DOHH2 (cell line): ENCODE measurements around the gene IL10RA.

Source experiments
- H3F3A ChIP-seq: fragments of 200-600 bp; sonication (generic), shearing (Covaris generic); 2 replicates; pipeline ENCODE4 v1.6.0; 2016; ENCODE audit warnings: antibody characterized with exemption, mild to moderate bottlenecking; ENCODE audit not compliant: control insufficient read depth, insufficient read depth
- H3K27ac ChIP-seq: fragments of 200-600 bp; sonication (generic); 2 replicates; pipeline ENCODE4 v1.5.1; 2014; ENCODE audit warnings: low read depth, mild to moderate bottlenecking, low read length, moderate library complexity
- H3K27me3 ChIP-seq: fragments of 200-600 bp; sonication (generic); 2 replicates; pipeline ENCODE4 v1.6.1; 2014; ENCODE audit warnings: mild to moderate bottlenecking, low read length, mixed read lengths; ENCODE audit not compliant: control insufficient read depth
- H3K36me3 ChIP-seq: fragments of 200-600 bp; sonication (generic); 2 replicates; pipeline ENCODE4 v1.6.1; 2014; ENCODE audit warnings: mild to moderate bottlenecking, low read length, moderate library complexity, mixed read lengths; ENCODE audit not compliant: control insufficient read depth
- H3K4me1 ChIP-seq: fragments of 200-600 bp; sonication (generic); 2 replicates; pipeline ENCODE4 v1.6.1; 2014; ENCODE audit warnings: mild to moderate bottlenecking, low read length, mixed read lengths; ENCODE audit not compliant: control insufficient read depth
- H3K4me2 ChIP-seq: fragments of 200-600 bp; sonication (generic); 2 replicates; pipeline ENCODE4 v1.6.0; 2014; ENCODE audit warnings: mild to moderate bottlenecking, low read length, moderate library complexity
- H3K4me3 ChIP-seq: fragments of 200-600 bp; sonication (generic); 2 replicates; pipeline ENCODE4 v1.5.1; 2014; ENCODE audit warnings: mild to moderate bottlenecking, low read length, mixed read lengths
- H3K79me2 ChIP-seq: fragments of 200-600 bp; sonication (generic); 2 replicates; pipeline ENCODE4 v1.6.1; 2014; ENCODE audit warnings: mild to moderate bottlenecking, low read length, mixed read lengths; ENCODE audit not compliant: control insufficient read depth
- H3K9me2 ChIP-seq: fragments of 200-600 bp; sonication (generic); replicated peaks from 2 replicates; pipeline ENCODE4 v1.6.1; 2014; ENCODE audit warnings: mild to moderate bottlenecking, low read length, mixed read lengths; ENCODE audit not compliant: control insufficient read depth
- H3K9me3 ChIP-seq: fragments of 200-600 bp; sonication (generic); 2 replicates; pipeline ENCODE4 v1.6.1; 2014; ENCODE audit warnings: antibody characterized with exemption, low read length, mixed read lengths; ENCODE audit not compliant: control insufficient read depth, insufficient read depth
- H4K20me1 ChIP-seq: fragments of 200-600 bp; sonication (generic); 2 replicates; pipeline ENCODE4 v1.6.0; 2014; ENCODE audit warnings: low read depth, mild to moderate bottlenecking, antibody characterized with exemption, low read length, moderate library complexity; ENCODE audit not compliant: control insufficient read depth, insufficient read depth
- CTCF ChIP-seq: fragments of 200-600 bp; sonication (generic); IDR thresholded peaks from one replicate; pipeline ENCODE4 v1.5.1; 2014; ENCODE audit warnings: antibody characterized with exemption, mild to moderate bottlenecking, low read depth, low read length; ENCODE audit not compliant: poor library complexity, severe bottlenecking
- EZH2phosphoT487 ChIP-seq: fragments of 200-600 bp; sonication (generic); IDR thresholded peaks from 2 replicates; pipeline ENCODE4 v1.6.1; 2017; ENCODE audit warnings: borderline replicate concordance, mild to moderate bottlenecking, antibody characterized with exemption, low read length, moderate library complexity, mixed read lengths

The IL10RA gene

GRCh38 chr11:117972044-117972443 lies 14.2 kb upstream of the IL10RA start:
- Histone ChIP-seq H3K79me2 (no peaks in the 10 kb centered on the region), H3F3A (no peaks in the 10 kb centered on the region), H3K4me3 (no peak overlapping the region), H3K9me2 (no peaks in the 10 kb centered on the region), H3K9me3 (no peaks in the 10 kb centered on the region), H3K4me1 (peaks cover 28% of the 10 kb centered on the region), H3K27me3 (no peaks in the 10 kb centered on the region), H3K4me2 (no peak overlapping the region), H3K36me3 (peaks cover 4% of the 10 kb centered on the region; the same call in 1 of the 2 replicates), H4K20me1 (no peaks in the 10 kb centered on the region), H3K27ac (no peak overlapping the region)
- no peak for TF ChIP-seq EZH2phosphoT487
- no peak for TF ChIP-seq CTCF

GRCh38 chr11:117972629-117973502 lies 13.3 kb upstream of the IL10RA start:
- Histone ChIP-seq H3K9me2 (no peaks in the 10 kb centered on the region), H4K20me1 (no peaks in the 10 kb centered on the region), H3K79me2 (no peaks in the 10 kb centered on the region), H3F3A (no peaks in the 10 kb centered on the region), H3K9me3 (no peaks in the 10 kb centered on the region), H3K4me2 (no peak overlapping the region), H3K4me3 (no peak overlapping the region), H3K4me1 (peaks cover 35% of the 10 kb centered on the region), H3K27ac (no peak overlapping the region), H3K36me3 (peaks cover 8% of the 10 kb centered on the region; the same call in 1 of the 2 replicates), H3K27me3 (no peaks in the 10 kb centered on the region)
- TF ChIP-seq EZH2phosphoT487 (no peak), CTCF (no peak)

GRCh38 chr11:117973503-117973860 lies 12.7 kb upstream of the IL10RA start:
- H3K27me3 ChIP-seq: no peaks in the 10 kb centered on the region
- H3K4me1 ChIP-seq: peaks cover 35% of the 10 kb centered on the region
- H3K27ac ChIP-seq: no peak overlapping the region
- H3K9me2 ChIP-seq: no peaks in the 10 kb centered on the region
- peaks cover 8% of the 10 kb centered on the region; the same call in 1 of the 2 replicates for H3K36me3 ChIP-seq
- no peaks in the 10 kb centered on the region for H3K79me2 ChIP-seq
- H3F3A ChIP-seq: no peaks in the 10 kb centered on the region
- no peak overlapping the region for H3K4me2 ChIP-seq
- no peak overlapping the region for H3K4me3 ChIP-seq
- H3K9me3 ChIP-seq: no peaks in the 10 kb centered on the region
- TF ChIP-seq CTCF (no peak), EZH2phosphoT487 (no peak)
- no peaks in the 10 kb centered on the region for H4K20me1 ChIP-seq
